Thoracic aorta (tissue), 2 donors: ENCODE data around the gene CLDN11. TPM values are rescaled to one million over a fixed set of nuclear protein-coding genes. Genes with fewer than 3 reads are reported as not detected.
A peak's percentile ranks its signal among the peaks of the same experiment; 100 is the strongest.

ENCODE experiments used
- ATAC-seq: fragments of 150-250 bp; one replicate; pipeline ENCODE4 v1.8.0; 2017; ENCODE audit warnings: low read depth; ENCODE audit not compliant: insufficient number of reproducible peaks, low FRiP score
- DNase-seq: peaks from one replicate; pipeline ENCODE4 v3.0.0-alpha.2; 2020; ENCODE audit warnings: low spot score
- H3K27ac ChIP-seq, 2 donors: fragments of 200-600 bp; sonication (generic); 1 replicate in 1 of 2; 2 replicates in 1 of 2; pipeline ENCODE4 v1.5.1; 2016; ENCODE audit warnings: mild to moderate bottlenecking in 2 of 2, moderate library complexity in 2 of 2
- H3K27me3 ChIP-seq: fragments of 200-600 bp; sonication (generic); replicated peaks from 2 replicates; pipeline ENCODE4 v1.6.0; 2016; ENCODE audit warnings: mild to moderate bottlenecking; ENCODE audit not compliant: insufficient read depth
- H3K36me3 ChIP-seq: fragments of 200-600 bp; sonication (generic); one replicate; pipeline ENCODE4 v1.5.1; 2016
- H3K4me1 ChIP-seq, 2 donors: fragments of 200-600 bp; sonication (generic); 1 replicate in 1 of 2; 2 replicates in 1 of 2; pipeline versions ENCODE4 v1.5.1 to v1.6.0; 2016; ENCODE audit warnings: low read depth in 2 of 2, mild to moderate bottlenecking in 1 of 2; ENCODE audit not compliant: control insufficient read depth in 1 of 2
- H3K4me3 ChIP-seq: fragments of 200-600 bp; sonication (generic); 2 replicates; pipeline ENCODE4 v1.5.1; 2016; ENCODE audit warnings: mild to moderate bottlenecking
- H3K9me3 ChIP-seq: fragments of 200-600 bp; sonication (generic); 2 replicates; pipeline ENCODE4 v1.5.1; 2016
- total RNA-seq, 2 donors: library from RNA; depleted of rRNA; stranded (reverse); fragments of >200 nt; gene quantifications; one replicate each; pipeline versions ENCODE4 v1.1.0 to v1.2.3, GENCODE V29; 2016
- TF ChIP-seq, protein P1 (sequence below): fragments of 200-600 bp; sonication (generic); IDR thresholded peaks from one replicate; pipeline ENCODE4 v1.5.1; 2019; ENCODE audit warnings: antibody characterized with exemption

The CLDN11 gene
- 1 to 10 TPM; 2.5 to 2.7 TPM for total RNA-seq

GRCh38 chr3:170418422-170419398 lies at the start of gene CLDN11:
Gene CLDN11, plus strand, starts transcription at chr3:170418868. Its CDS starts 199 bp downstream, at chr3:170419067.
- peak within 1 kb of the TSS; percentile 75 for H3K4me3 ChIP-seq
- DNase-seq (no peak), ATAC-seq (no peak)
- no peaks in the 10 kb centered on the region for H3K27me3 ChIP-seq
- H3K36me3 ChIP-seq = no peaks in the 10 kb centered on the region
- TF ChIP-seq, protein P1, sequence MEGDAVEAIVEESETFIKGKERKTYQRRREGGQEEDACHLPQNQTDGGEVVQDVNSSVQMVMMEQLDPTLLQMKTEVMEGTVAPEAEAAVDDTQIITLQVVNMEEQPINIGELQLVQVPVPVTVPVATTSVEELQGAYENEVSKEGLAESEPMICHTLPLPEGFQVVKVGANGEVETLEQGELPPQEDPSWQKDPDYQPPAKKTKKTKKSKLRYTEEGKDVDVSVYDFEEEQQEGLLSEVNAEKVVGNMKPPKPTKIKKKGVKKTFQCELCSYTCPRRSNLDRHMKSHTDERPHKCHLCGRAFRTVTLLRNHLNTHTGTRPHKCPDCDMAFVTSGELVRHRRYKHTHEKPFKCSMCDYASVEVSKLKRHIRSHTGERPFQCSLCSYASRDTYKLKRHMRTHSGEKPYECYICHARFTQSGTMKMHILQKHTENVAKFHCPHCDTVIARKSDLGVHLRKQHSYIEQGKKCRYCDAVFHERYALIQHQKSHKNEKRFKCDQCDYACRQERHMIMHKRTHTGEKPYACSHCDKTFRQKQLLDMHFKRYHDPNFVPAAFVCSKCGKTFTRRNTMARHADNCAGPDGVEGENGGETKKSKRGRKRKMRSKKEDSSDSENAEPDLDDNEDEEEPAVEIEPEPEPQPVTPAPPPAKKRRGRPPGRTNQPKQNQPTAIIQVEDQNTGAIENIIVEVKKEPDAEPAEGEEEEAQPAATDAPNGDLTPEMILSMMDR = no peak
- H3K4me1 ChIP-seq = peaks cover 12 to 34% of the 10 kb centered on the region in 2 donors
- no peak within 1 kb of the TSS for H3K27ac ChIP-seq
- no peaks in the 10 kb centered on the region for H3K9me3 ChIP-seq

GRCh38 chr3:170368921-170369320 lies 49.7 kb upstream of the CLDN11 start:
- peaks cover 3% of the 10 kb centered on the region for H3K36me3 ChIP-seq
- DNase-seq = no peak
- no peak overlapping the region for H3K27ac ChIP-seq
- TF ChIP-seq, protein P1 = peak; percentile 17
- H3K9me3 ChIP-seq = no peaks in the 10 kb centered on the region
- no peak for ATAC-seq
- peaks cover 51 to 68% of the 10 kb centered on the region in 2 donors for H3K4me1 ChIP-seq
- no peaks in the 10 kb centered on the region for H3K27me3 ChIP-seq
- no peak overlapping the region for H3K4me3 ChIP-seq

GRCh38 chr3:170372190-170372879 lies 46.3 kb upstream of the CLDN11 start:
- Histone ChIP-seq H3K27me3 (no peaks in the 10 kb centered on the region), H3K9me3 (no peaks in the 10 kb centered on the region), H3K27ac (no peak overlapping the region), H3K36me3 (peaks cover 3% of the 10 kb centered on the region), H3K4me3 (no peak overlapping the region), H3K4me1 (peaks cover 57 to 61% of the 10 kb centered on the region in 2 donors)
- TF ChIP-seq, protein P1 = no peak
- ATAC-seq (no peak), DNase-seq (no peak)

GRCh38 chr3:170383567-170383966 lies 35.1 kb upstream of the CLDN11 start:
- no peak overlapping the region for H3K4me3 ChIP-seq
- peaks cover 0 to 7% of the 10 kb centered on the region in 2 donors for H3K4me1 ChIP-seq
- DNase-seq (no peak), ATAC-seq (no peak)
- H3K36me3 ChIP-seq = peaks cover 31% of the 10 kb centered on the region
- TF ChIP-seq, protein P1 = no peak
- H3K27ac ChIP-seq = no peak overlapping the region
- no peaks in the 10 kb centered on the region for H3K27me3 ChIP-seq
- no peaks in the 10 kb centered on the region for H3K9me3 ChIP-seq

DNA sequence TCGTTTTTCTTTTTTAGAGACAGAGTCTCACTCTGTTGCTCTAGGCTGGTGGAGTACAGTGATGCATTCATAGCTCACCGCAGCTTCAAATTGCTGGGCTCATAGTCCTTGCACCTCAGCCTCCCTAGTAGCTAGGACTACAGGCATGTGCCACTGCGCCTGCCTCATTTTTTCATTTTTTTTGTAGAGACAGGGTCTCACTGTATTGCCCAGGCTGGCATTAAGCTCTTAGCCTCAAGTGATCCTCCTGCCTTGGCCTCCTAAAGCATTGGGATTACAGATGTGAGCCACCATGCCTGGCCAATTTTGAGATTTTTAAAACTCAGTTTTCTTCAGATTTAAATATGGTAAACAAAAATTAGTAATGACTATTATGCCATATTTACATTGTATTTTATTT lies 32.2 kb upstream of the CLDN11 start:
- Histone ChIP-seq H3K4me3 (no peak overlapping the region), H3K27me3 (no peaks in the 10 kb centered on the region), H3K4me1 (peaks cover 0 to 11% of the 10 kb centered on the region in 2 donors), H3K9me3 (no peaks in the 10 kb centered on the region), H3K27ac (no peak overlapping the region), H3K36me3 (peaks cover 27% of the 10 kb centered on the region)
- TF ChIP-seq, protein P1 = no peak
- ATAC-seq (no peak), DNase-seq (no peak)
